ENCODE results near the gene ZC3HAV1. TPM values are rescaled to one million over a fixed set of nuclear protein-coding genes. Genes with fewer than 3 reads are reported as not detected.
A peak's percentile ranks its signal among the peaks of the same experiment; 100 is the strongest.

ZC3HAV1 gene
- 11.0 and 11.4 TPM in 2 replicates for polyA plus RNA-seq (2013)

DNA sequence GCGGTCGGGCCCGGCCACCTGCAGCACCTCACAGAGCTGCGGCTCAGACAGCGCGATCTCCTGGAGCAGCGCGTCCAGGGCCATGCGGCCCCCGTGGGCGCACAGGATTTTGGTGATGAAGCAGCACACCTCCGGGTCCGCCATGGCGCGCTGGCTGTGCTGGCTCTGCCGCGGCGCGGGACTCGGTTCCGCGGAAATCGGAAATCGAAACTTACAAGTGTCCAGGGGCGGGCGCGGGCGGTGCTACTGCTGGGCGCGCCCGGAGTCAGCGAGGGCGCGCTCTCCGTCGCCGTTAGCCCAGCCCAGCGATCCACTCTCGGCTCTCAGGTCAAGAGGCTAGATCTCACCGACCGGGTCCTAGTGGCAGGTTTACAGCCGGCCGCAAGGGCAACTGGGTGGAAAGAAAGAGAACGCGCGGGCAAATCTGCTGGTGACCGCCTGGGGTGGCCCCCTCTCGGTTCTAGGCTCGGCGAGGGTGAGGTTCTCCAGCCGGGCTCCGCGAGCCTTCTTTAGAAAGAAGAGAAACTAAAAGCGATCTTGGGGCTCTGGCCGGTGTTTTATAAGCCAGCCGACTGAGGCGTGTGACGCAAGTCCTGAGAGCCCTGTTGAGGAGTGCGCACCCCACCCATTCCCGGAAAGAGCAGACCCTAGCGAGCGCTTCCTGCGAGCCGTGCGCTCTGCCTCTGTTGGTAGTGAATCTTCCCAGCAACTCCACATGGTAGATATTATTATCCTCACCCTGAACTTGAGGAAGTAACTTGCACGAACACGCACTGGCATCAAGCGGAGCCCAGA lies at the start of gene ZC3HAV1:
Gene ZC3HAV1, minus strand, starts transcription at position 533 of the 795 bp plus-strand sequence. Its CDS starts 389 bp downstream, at position 144.
- Histone ChIP-seq H3K23ac (ENCODE audit: low read length) (no peak within 1 kb of the TSS), H3K27me3 (ENCODE audit: insufficient read depth, low read length) (no peaks in the 10 kb centered on the region), H3K79me2 (ENCODE audit: control insufficient read depth, insufficient read depth, low read length, poor library complexity) (peaks cover 4% of the 10 kb centered on the region), H4K8ac (ENCODE audit: low read depth, low read length) (peak within 1 kb of the TSS; percentile 45), H3K79me1 (ENCODE audit: low read length) (peaks cover 9% of the 10 kb centered on the region), H3K9ac (ENCODE audit: low read length) (peak within 1 kb of the TSS; percentile 12), H3K14ac (ENCODE audit: low read length) (peak within 1 kb of the TSS; percentile 59), H2BK12ac (ENCODE audit: low read length) (no peak within 1 kb of the TSS), H3K18ac (ENCODE audit: low read length) (peak within 1 kb of the TSS; percentile 2), H3K4me1 (ENCODE audit: control insufficient read depth in 1 of 2, insufficient read depth in 2 of 2, low read length in 2 of 2) (peaks cover 4% of the 10 kb centered on the region in 2 experiments), H3K36me3 (ENCODE audit: control insufficient read depth in 1 of 2, insufficient read depth in 2 of 2, low read length in 2 of 2) (no peaks in the 10 kb centered on the region), H2AK5ac (ENCODE audit: low read length) (no peak within 1 kb of the TSS), H3K9me3 (ENCODE audit: insufficient read depth, low read depth, low read length) (no peaks in the 10 kb centered on the region), H2BK5ac (ENCODE audit: low read depth, low read length, poor library complexity) (no peak within 1 kb of the TSS), H3K4ac (ENCODE audit: low read depth, low read length) (peak within 1 kb of the TSS; percentile 34), H2BK120ac (ENCODE audit: insufficient read depth, low read length, poor library complexity) (peak within 1 kb of the TSS; percentile 36), H3K4me2 (ENCODE audit: low read length) (peak within 1 kb of the TSS; percentile 89), H3K27ac (ENCODE audit: low read depth, low read length) (peak within 1 kb of the TSS; percentile 23), H4K12ac (ENCODE audit: low read depth, low read length) (peak within 1 kb of the TSS; percentile 67), H3K4me3 (ENCODE audit: low read depth, low read length) (peak within 1 kb of the TSS; percentile 91), H4K91ac (ENCODE audit: low read depth, low read length) (peak within 1 kb of the TSS; percentile 66), H2AFZ (ENCODE audit: insufficient read depth, low read length, poor library complexity) (peak within 1 kb of the TSS; percentile 68)
- DNase-seq: peak; percentile 74 to 83
- no CpG with 5 or more reads among the region's 68 CpGs for WGBS (ENCODE audit: extremely low coverage, insufficient coverage, insufficient read length)

DNA sequence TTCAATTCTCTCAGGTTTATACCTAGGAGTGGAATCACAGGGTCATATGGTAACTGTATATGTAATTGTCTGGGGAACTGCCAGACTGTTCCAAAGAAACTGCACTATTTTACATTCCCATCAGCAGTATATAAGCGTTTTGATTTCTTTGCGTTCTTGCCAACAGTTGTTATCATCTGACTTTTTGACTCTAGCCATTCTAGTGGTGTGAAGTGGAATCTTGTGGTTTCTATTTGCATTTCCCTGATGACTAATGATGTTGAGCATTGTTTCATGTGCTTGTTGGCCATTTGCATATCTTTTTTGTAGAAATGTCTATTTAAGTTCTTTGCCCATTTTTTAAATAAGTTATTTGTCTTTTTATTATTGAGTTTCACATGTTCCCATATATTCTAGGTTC lies 44.3 kb upstream of the ZC3HAV1 start:
- Histone ChIP-seq H4K12ac (ENCODE audit: low read depth, low read length) (no peak overlapping the region), H3K4me2 (ENCODE audit: low read length) (no peak overlapping the region), H2AFZ (ENCODE audit: insufficient read depth, low read length, poor library complexity) (no peak overlapping the region), H3K36me3 (ENCODE audit: control insufficient read depth in 1 of 2, insufficient read depth in 2 of 2, low read length in 2 of 2) (no peaks in the 10 kb centered on the region), H3K14ac (ENCODE audit: low read length) (no peak overlapping the region), H3K9ac (ENCODE audit: low read length) (no peak overlapping the region), H3K79me2 (ENCODE audit: control insufficient read depth, insufficient read depth, low read length, poor library complexity) (no peaks in the 10 kb centered on the region), H3K4ac (ENCODE audit: low read depth, low read length) (no peak overlapping the region), H2AK5ac (ENCODE audit: low read length) (no peak overlapping the region), H2BK12ac (ENCODE audit: low read length) (no peak overlapping the region), H3K79me1 (ENCODE audit: low read length) (no peaks in the 10 kb centered on the region), H3K27ac (ENCODE audit: low read depth, low read length) (no peak overlapping the region), H3K4me1 (ENCODE audit: control insufficient read depth in 1 of 2, insufficient read depth in 2 of 2, low read length in 2 of 2) (no peaks in the 10 kb centered on the region), H3K4me3 (ENCODE audit: low read depth, low read length) (no peak overlapping the region), H3K23ac (ENCODE audit: low read length) (no peak overlapping the region), H2BK5ac (ENCODE audit: low read depth, low read length, poor library complexity) (no peak overlapping the region), H4K91ac (ENCODE audit: low read depth, low read length) (no peak overlapping the region), H4K8ac (ENCODE audit: low read depth, low read length) (no peak overlapping the region), H2BK120ac (ENCODE audit: insufficient read depth, low read length, poor library complexity) (no peak overlapping the region), H3K27me3 (ENCODE audit: insufficient read depth, low read length) (no peaks in the 10 kb centered on the region), H3K9me3 (ENCODE audit: insufficient read depth, low read depth, low read length) (no peaks in the 10 kb centered on the region), H3K18ac (ENCODE audit: low read length) (no peak overlapping the region)
- DNase-seq: no peak
- no CpG with 5 or more reads among the region's 2 CpGs for WGBS (ENCODE audit: extremely low coverage, insufficient coverage, insufficient read length)

DNA sequence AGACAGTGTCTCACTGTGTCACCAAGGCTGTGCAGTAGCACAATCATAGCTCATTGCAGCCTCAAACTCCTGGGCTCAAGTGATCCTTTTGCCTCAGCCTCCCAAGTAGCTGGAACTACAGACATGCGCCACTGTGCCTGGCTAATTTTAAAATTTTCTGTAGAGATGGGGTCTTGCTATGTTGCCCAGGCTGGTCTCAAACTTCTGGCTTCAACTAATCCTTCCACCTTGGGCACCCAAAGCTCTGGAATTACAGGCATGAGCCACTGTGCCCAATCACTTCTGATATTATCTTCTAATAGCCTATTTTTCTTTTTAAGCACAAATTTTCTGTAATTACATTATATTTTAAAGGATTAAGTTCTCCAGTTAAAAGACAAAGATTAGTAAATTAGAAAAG lies 42.6 kb upstream of the ZC3HAV1 start:
- Histone ChIP-seq H3K36me3 (ENCODE audit: control insufficient read depth in 1 of 2, insufficient read depth in 2 of 2, low read length in 2 of 2) (no peaks in the 10 kb centered on the region), H4K8ac (ENCODE audit: low read depth, low read length) (no peak overlapping the region), H3K4me3 (ENCODE audit: low read depth, low read length) (no peak overlapping the region), H3K79me1 (ENCODE audit: low read length) (no peaks in the 10 kb centered on the region), H3K4ac (ENCODE audit: low read depth, low read length) (no peak overlapping the region), H2AK5ac (ENCODE audit: low read length) (no peak overlapping the region), H3K4me1 (ENCODE audit: control insufficient read depth in 1 of 2, insufficient read depth in 2 of 2, low read length in 2 of 2) (no peaks in the 10 kb centered on the region), H3K79me2 (ENCODE audit: control insufficient read depth, insufficient read depth, low read length, poor library complexity) (no peaks in the 10 kb centered on the region), H3K9ac (ENCODE audit: low read length) (no peak overlapping the region), H4K91ac (ENCODE audit: low read depth, low read length) (no peak overlapping the region), H3K14ac (ENCODE audit: low read length) (no peak overlapping the region), H2BK5ac (ENCODE audit: low read depth, low read length, poor library complexity) (no peak overlapping the region), H3K9me3 (ENCODE audit: insufficient read depth, low read depth, low read length) (no peaks in the 10 kb centered on the region), H3K27me3 (ENCODE audit: insufficient read depth, low read length) (no peaks in the 10 kb centered on the region), H2BK120ac (ENCODE audit: insufficient read depth, low read length, poor library complexity) (no peak overlapping the region), H4K12ac (ENCODE audit: low read depth, low read length) (no peak overlapping the region), H2BK12ac (ENCODE audit: low read length) (no peak overlapping the region), H3K4me2 (ENCODE audit: low read length) (no peak overlapping the region), H3K27ac (ENCODE audit: low read depth, low read length) (no peak overlapping the region), H3K23ac (ENCODE audit: low read length) (no peak overlapping the region), H2AFZ (ENCODE audit: insufficient read depth, low read length, poor library complexity) (no peak overlapping the region), H3K18ac (ENCODE audit: low read length) (no peak overlapping the region)
- WGBS (ENCODE audit: extremely low coverage, insufficient coverage, insufficient read length): no CpG with 5 or more reads among the region's 1 CpG
- no peak for DNase-seq

DNA sequence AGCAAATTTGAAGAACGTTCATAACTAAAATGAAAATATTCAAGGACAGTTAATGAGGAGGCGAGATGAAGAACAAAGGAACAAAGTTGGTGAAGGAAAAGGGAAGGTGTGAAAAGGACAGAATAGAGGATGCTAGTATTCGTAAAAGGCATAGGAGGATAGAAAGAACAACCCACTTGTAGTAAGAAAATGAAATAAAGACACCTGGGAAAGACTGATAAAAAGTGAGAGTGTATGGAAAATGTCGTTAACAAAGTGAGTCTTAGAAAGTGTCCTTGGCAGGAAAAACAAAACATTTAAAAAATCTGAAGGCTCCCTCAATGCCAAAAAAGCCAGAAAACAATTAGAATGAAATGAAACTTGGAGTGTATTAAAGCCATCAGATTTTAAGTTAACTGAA lies 29.6 kb upstream of the ZC3HAV1 start:
- Histone ChIP-seq H3K36me3 (ENCODE audit: control insufficient read depth in 1 of 2, insufficient read depth in 2 of 2, low read length in 2 of 2) (peaks cover 0 to 3% of the 10 kb centered on the region in 2 experiments), H3K27me3 (ENCODE audit: insufficient read depth, low read length) (no peaks in the 10 kb centered on the region), H4K8ac (ENCODE audit: low read depth, low read length) (no peak overlapping the region), H4K12ac (ENCODE audit: low read depth, low read length) (no peak overlapping the region), H3K9ac (ENCODE audit: low read length) (no peak overlapping the region), H2AK5ac (ENCODE audit: low read length) (no peak overlapping the region), H2AFZ (ENCODE audit: insufficient read depth, low read length, poor library complexity) (no peak overlapping the region), H3K18ac (ENCODE audit: low read length) (no peak overlapping the region), H2BK5ac (ENCODE audit: low read depth, low read length, poor library complexity) (no peak overlapping the region), H3K27ac (ENCODE audit: low read depth, low read length) (no peak overlapping the region), H3K23ac (ENCODE audit: low read length) (no peak overlapping the region), H3K4ac (ENCODE audit: low read depth, low read length) (no peak overlapping the region), H3K79me2 (ENCODE audit: control insufficient read depth, insufficient read depth, low read length, poor library complexity) (no peaks in the 10 kb centered on the region), H4K91ac (ENCODE audit: low read depth, low read length) (no peak overlapping the region), H3K79me1 (ENCODE audit: low read length) (no peaks in the 10 kb centered on the region), H3K4me1 (ENCODE audit: control insufficient read depth in 1 of 2, insufficient read depth in 2 of 2, low read length in 2 of 2) (no peaks in the 10 kb centered on the region), H3K4me2 (ENCODE audit: low read length) (no peak overlapping the region), H3K9me3 (ENCODE audit: insufficient read depth, low read depth, low read length) (no peaks in the 10 kb centered on the region), H3K4me3 (ENCODE audit: low read depth, low read length) (no peak overlapping the region), H2BK12ac (ENCODE audit: low read length) (no peak overlapping the region), H3K14ac (ENCODE audit: low read length) (no peak overlapping the region), H2BK120ac (ENCODE audit: insufficient read depth, low read length, poor library complexity) (no peak overlapping the region)
- WGBS (ENCODE audit: extremely low coverage, insufficient coverage, insufficient read length): no CpG with 5 or more reads among the region's 4 CpGs
- no peak for DNase-seq

Measured in trophoblast cell (in vitro differentiated cells and primary cell).